ENCODE results near the gene GDF7.

The GDF7 gene

DNA sequence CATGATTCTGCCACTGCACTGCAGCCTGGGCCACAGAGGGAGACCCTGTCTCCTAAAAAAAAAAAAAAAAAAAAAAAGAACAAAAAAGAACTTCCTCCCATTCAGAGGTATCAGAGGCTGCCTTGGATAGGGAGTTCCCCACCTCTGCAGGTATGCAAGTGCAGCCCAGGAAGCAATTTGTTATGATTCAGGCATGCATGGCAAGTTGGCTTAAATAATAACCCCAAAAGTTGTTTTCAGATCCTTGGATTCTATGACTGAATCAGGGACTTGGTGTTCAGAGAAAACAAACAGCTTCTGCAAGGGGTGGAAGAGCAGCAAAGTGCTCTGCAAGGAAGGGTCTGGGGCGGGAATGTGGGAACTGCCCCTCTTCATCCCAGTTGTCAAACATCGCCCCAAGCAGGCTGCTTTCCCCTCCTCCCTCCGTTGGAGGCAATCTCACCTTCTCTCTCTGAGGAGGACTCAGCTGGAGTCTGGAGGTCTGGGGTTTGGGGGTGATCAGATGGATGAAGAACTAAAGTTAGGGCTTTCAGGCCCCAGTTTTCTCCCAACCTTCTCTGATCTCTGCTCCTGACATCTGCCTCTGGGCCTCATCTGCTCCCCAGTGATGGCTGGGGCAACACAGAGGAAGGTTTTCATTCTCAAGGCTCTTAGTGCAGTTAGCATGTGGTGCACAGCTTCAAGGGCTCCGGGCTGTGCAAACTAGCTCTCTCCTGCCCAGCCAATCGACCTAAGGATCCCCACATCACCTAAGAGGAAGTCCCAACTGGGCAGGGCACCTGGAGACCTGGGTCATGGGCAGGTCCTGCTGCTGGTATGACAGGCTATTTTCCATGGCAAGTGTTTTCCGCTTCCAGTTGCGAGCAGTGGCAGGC lies 3.5 kb upstream of the GDF7 start:
- no peak overlapping the region for H3K4me2 ChIP-seq (ENCODE audit: insufficient read depth, low read length)
- ATAC-seq (ENCODE audit: insufficient read depth, low read depth) (no peak), DNase-seq (no peak)
- no peaks in the 10 kb centered on the region for H4K20me1 ChIP-seq (ENCODE audit: insufficient read depth, low read length)
- no peaks in the 10 kb centered on the region for H3K36me3 ChIP-seq (ENCODE audit: insufficient read depth, low read length)
- no peak overlapping the region for H3K27ac ChIP-seq (ENCODE audit: low read length)
- no peaks in the 10 kb centered on the region for H3K27me3 ChIP-seq (ENCODE audit: insufficient read depth, low read length, poor library complexity)
- H3K4me1 ChIP-seq (ENCODE audit: insufficient read depth, low read length) = no peaks in the 10 kb centered on the region
- no peak for TF ChIP-seq EZH2 (IDR thresholded peaks at IDR 0.05; ENCODE audit: borderline replicate concordance, low read depth, low read length, severe bottlenecking)
- TF ChIP-seq, protein P1, sequence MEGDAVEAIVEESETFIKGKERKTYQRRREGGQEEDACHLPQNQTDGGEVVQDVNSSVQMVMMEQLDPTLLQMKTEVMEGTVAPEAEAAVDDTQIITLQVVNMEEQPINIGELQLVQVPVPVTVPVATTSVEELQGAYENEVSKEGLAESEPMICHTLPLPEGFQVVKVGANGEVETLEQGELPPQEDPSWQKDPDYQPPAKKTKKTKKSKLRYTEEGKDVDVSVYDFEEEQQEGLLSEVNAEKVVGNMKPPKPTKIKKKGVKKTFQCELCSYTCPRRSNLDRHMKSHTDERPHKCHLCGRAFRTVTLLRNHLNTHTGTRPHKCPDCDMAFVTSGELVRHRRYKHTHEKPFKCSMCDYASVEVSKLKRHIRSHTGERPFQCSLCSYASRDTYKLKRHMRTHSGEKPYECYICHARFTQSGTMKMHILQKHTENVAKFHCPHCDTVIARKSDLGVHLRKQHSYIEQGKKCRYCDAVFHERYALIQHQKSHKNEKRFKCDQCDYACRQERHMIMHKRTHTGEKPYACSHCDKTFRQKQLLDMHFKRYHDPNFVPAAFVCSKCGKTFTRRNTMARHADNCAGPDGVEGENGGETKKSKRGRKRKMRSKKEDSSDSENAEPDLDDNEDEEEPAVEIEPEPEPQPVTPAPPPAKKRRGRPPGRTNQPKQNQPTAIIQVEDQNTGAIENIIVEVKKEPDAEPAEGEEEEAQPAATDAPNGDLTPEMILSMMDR (IDR thresholded peaks at IDR 0.05; ENCODE audit: borderline replicate concordance, extremely low read depth, low read length, poor library complexity, severe bottlenecking) = no peak
- H3K4me3 ChIP-seq (ENCODE audit: low read depth in 1 of 2, low read length in 2 of 2) = no peak overlapping the region
- H3K9me3 ChIP-seq (ENCODE audit: insufficient read depth, low read length, severe bottlenecking) = no peaks in the 10 kb centered on the region
- H2AFZ ChIP-seq (ENCODE audit: low read depth, low read length) = no peak overlapping the region
- H3K79me2 ChIP-seq (ENCODE audit: insufficient read depth, low read length) = no peaks in the 10 kb centered on the region
- H3K9ac ChIP-seq (ENCODE audit: low read depth, low read length) = no peak overlapping the region

DNA sequence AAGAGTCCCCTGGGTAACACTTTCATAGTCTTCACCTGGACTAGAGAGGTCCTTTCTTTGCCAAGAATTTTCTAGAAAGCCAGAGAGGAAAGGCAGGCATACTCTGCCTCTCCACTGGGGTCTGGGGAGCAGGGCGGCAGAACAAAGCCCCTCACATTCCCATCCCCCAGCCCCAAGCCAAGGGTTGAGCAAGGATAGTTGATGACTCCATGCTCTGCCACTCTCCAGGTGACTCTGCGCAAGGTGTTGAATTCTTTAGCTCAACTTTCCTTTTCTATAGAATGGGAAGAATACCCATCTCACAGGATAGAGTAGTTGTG lies 2.9 kb upstream of the GDF7 start:
- no peaks in the 10 kb centered on the region for H4K20me1 ChIP-seq (ENCODE audit: insufficient read depth, low read length)
- no peak overlapping the region for H3K4me3 ChIP-seq (ENCODE audit: low read depth in 1 of 2, low read length in 2 of 2)
- no peak overlapping the region for H3K27ac ChIP-seq (ENCODE audit: low read length)
- H3K4me2 ChIP-seq (ENCODE audit: insufficient read depth, low read length) = no peak overlapping the region
- ATAC-seq (ENCODE audit: insufficient read depth, low read depth) (no peak), DNase-seq (no peak)
- TF ChIP-seq EZH2 (IDR thresholded peaks at IDR 0.05; ENCODE audit: borderline replicate concordance, low read depth, low read length, severe bottlenecking) = no peak
- TF ChIP-seq, protein P1 (IDR thresholded peaks at IDR 0.05; ENCODE audit: borderline replicate concordance, extremely low read depth, low read length, poor library complexity, severe bottlenecking) = no peak
- H2AFZ ChIP-seq (ENCODE audit: low read depth, low read length) = no peak overlapping the region
- H3K9me3 ChIP-seq (ENCODE audit: insufficient read depth, low read length, severe bottlenecking) = no peaks in the 10 kb centered on the region
- no peaks in the 10 kb centered on the region for H3K27me3 ChIP-seq (ENCODE audit: insufficient read depth, low read length, poor library complexity)
- no peaks in the 10 kb centered on the region for H3K79me2 ChIP-seq (ENCODE audit: insufficient read depth, low read length)
- H3K36me3 ChIP-seq (ENCODE audit: insufficient read depth, low read length) = no peaks in the 10 kb centered on the region
- H3K4me1 ChIP-seq (ENCODE audit: insufficient read depth, low read length) = no peaks in the 10 kb centered on the region
- H3K9ac ChIP-seq (ENCODE audit: low read depth, low read length) = no peak overlapping the region

DNA sequence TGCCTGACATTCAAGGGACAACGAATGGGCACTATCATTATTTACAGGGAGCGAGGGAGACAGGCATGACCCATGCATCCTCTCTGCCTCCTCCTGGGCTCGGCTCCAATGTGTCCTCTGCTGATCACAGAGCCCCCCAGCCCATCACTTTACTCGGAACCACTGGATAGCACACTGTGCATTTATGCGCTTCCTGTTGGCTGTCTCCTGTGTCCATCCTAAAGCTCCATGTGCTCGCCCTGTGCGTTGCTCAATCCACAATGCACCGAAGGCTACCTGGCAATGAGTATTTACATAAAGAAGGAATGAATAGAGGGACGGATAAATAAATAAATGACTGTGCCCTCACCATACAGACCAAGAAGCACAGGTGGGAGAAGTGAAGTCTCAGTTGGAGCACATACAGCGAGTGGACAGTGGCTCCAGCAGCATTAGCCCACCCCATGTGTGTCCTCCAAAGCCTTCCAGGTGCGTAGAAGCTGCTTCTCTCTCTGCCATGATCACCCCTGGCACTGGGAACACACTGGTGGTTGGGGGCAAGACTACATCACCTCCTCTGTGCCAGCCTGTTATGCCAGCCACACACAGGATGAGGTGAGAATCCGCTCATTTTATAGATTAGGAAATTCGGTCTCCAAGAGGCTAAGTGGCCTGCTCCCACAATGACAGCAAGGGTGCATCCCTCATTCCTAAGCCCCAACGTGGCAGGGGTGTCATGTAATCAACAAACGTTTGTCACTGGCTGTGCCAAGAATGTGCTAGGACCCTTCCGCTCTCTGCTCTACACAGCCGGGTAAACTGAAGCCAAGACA lies 2.3 kb upstream of the GDF7 start:
- TF ChIP-seq EZH2 (IDR thresholded peaks at IDR 0.05; ENCODE audit: borderline replicate concordance, low read depth, low read length, severe bottlenecking) = no peak
- TF ChIP-seq, protein P1 (IDR thresholded peaks at IDR 0.05; ENCODE audit: borderline replicate concordance, extremely low read depth, low read length, poor library complexity, severe bottlenecking) = no peak
- Histone ChIP-seq H3K27me3 (ENCODE audit: insufficient read depth, low read length, poor library complexity) (no peaks in the 10 kb centered on the region), H3K4me3 (ENCODE audit: low read depth in 1 of 2, low read length in 2 of 2) (no peak overlapping the region), H3K4me1 (ENCODE audit: insufficient read depth, low read length) (no peaks in the 10 kb centered on the region), H2AFZ (ENCODE audit: low read depth, low read length) (no peak overlapping the region), H3K9me3 (ENCODE audit: insufficient read depth, low read length, severe bottlenecking) (no peaks in the 10 kb centered on the region), H4K20me1 (ENCODE audit: insufficient read depth, low read length) (no peaks in the 10 kb centered on the region), H3K4me2 (ENCODE audit: insufficient read depth, low read length) (no peak overlapping the region), H3K27ac (ENCODE audit: low read length) (no peak overlapping the region), H3K79me2 (ENCODE audit: insufficient read depth, low read length) (no peaks in the 10 kb centered on the region), H3K36me3 (ENCODE audit: insufficient read depth, low read length) (no peaks in the 10 kb centered on the region), H3K9ac (ENCODE audit: low read depth, low read length) (no peak overlapping the region)
- ATAC-seq (ENCODE audit: insufficient read depth, low read depth) (no peak), DNase-seq (no peak)
